Body of pancreas (tissue), 4 donors: ENCODE data around the gene BDKRB1. TPM values are rescaled to one million over a fixed set of nuclear protein-coding genes. Genes with fewer than 3 reads are reported as not detected.

Experiments used
- ATAC-seq: fragments of 150-250 bp; one replicate; pipeline ENCODE4 v1.9.1; 2016
- DNase-seq, 4 donors: peaks; one replicate each; pipeline ENCODE4 v3.0.0-alpha.2; 2019
- H3K27ac ChIP-seq, 4 donors: fragments of 200-600 bp; sonication (generic); 1 replicate in 3 of 4; 2 replicates in 1 of 4; pipeline versions ENCODE4 v1.5.1 to v1.6.1; 2016 to 2019; ENCODE audit warnings: mild to moderate bottlenecking in 1 of 4, mixed read lengths in 1 of 4, moderate library complexity in 1 of 4
- H3K27me3 ChIP-seq, 2 donors: fragments of 200-600 bp; sonication (generic); one replicate each; pipeline ENCODE4 v1.6.0; 2016; ENCODE audit warnings: mild to moderate bottlenecking in 1 of 2
- H3K36me3 ChIP-seq, 2 donors: fragments of 200-600 bp; sonication (generic); replicated peaks in 1 of 2; 2 replicates each; pipeline ENCODE4 v1.5.1; 2016; ENCODE audit warnings: low read depth in 2 of 2; ENCODE audit not compliant: insufficient read depth in 1 of 2
- H3K4me1 ChIP-seq: fragments of 200-600 bp; sonication (generic); one replicate; pipeline ENCODE4 v1.6.0; 2016
- H3K4me3 ChIP-seq, 2 donors: fragments of 200-600 bp; sonication (generic); 1 replicate in 1 of 2; 2 replicates in 1 of 2; pipeline ENCODE4 v1.5.1; 2016 to 2019
- H3K9me3 ChIP-seq, 3 donors: fragments of 200-600 bp; sonication (generic); 1 replicate in 2 of 3; 2 replicates in 1 of 3; pipeline ENCODE4 v1.5.1; 2016
- CTCF ChIP-seq, 7 experiments: fragments of 450-650 bp in 4 of 7; fragments of 200-600 bp in 3 of 7; sonication (generic) in 3 of 7; IDR thresholded peaks; one replicate each; pipeline ENCODE4 v1.5.1; 2016 to 2019; ENCODE audit warnings: antibody characterized with exemption in 7 of 7
- POLR2A ChIP-seq, 3 donors: fragments of 450-650 bp; IDR thresholded peaks; one replicate each; pipeline ENCODE4 v1.6.1; 2016; ENCODE audit warnings: antibody characterized with exemption in 3 of 3, mild to moderate bottlenecking in 2 of 3
- WGBS, 2 donors: methylation state at CpG; one replicate each; pipeline ENCODE4 v1.1.5; 2017; 5-methylcytosine and 5-hydroxymethylcytosine counted together
- intact Hi-C: fragments of 100-400 bp; cut with DNase I; formaldehyde crosslinking; loops from one replicate; pipeline ENCODE4 v1.15.1; 2023
- total RNA-seq, 2 donors: library from RNA; depleted of rRNA; stranded (reverse); fragments of >200 nt; gene quantifications; one replicate each; pipeline ENCODE4 v1.1.0, GENCODE V29; 2016

BDKRB1 gene
- total RNA-seq, 2 donors from 2014 or later = not detected

GRCh38 chr14:96254687-96255086 lies 1.3 kb upstream of the BDKRB1 start:
- intact Hi-C loops = no loop called here
- DNase-seq = no peak
- H3K4me1 ChIP-seq = no peaks in the 10 kb centered on the region
- H3K36me3 ChIP-seq = no peaks in the 10 kb centered on the region
- no peak overlapping the region for H3K4me3 ChIP-seq
- 84 to 88% methylated on average over 11 of the region's 11 CpGs for WGBS, 2 donors
- H3K27me3 ChIP-seq = no peaks in the 10 kb centered on the region
- H3K9me3 ChIP-seq = no peaks in the 10 kb centered on the region
- no peak for ATAC-seq
- TF ChIP-seq POLR2A (IDR thresholded peaks at IDR 0.05) (no peak), CTCF (IDR thresholded peaks at IDR 0.05) (no peak)
- no peak overlapping the region for H3K27ac ChIP-seq

GRCh38 chr14:96256407-96256806 lies 397 bp downstream of the BDKRB1 start:
- Histone ChIP-seq H3K4me1 (peaks cover 12% of the 10 kb centered on the region), H3K36me3 (no peaks in the 10 kb centered on the region), H3K27me3 (no peaks in the 10 kb centered on the region), H3K4me3 (no peak overlapping the region), H3K27ac (no peak overlapping the region), H3K9me3 (no peaks in the 10 kb centered on the region)
- DNase-seq (no peak), ATAC-seq (no peak)
- intact Hi-C loops = no loop called here
- 73 to 94% methylated on average over 4 of the region's 4 CpGs for WGBS, 2 donors
- TF ChIP-seq CTCF (IDR thresholded peaks at IDR 0.05) (no peak), POLR2A (IDR thresholded peaks at IDR 0.05) (no peak)

GRCh38 chr14:96257056-96257455 lies 1.0 kb downstream of the BDKRB1 start:
- ATAC-seq = no peak
- no peak for DNase-seq
- Histone ChIP-seq H3K4me3 (no peak overlapping the region), H3K9me3 (no peaks in the 10 kb centered on the region), H3K4me1 (peaks cover 19% of the 10 kb centered on the region), H3K27ac (no peak overlapping the region), H3K27me3 (no peaks in the 10 kb centered on the region), H3K36me3 (no peaks in the 10 kb centered on the region)
- no peak for TF ChIP-seq CTCF (IDR thresholded peaks at IDR 0.05)
- no peak for TF ChIP-seq POLR2A (IDR thresholded peaks at IDR 0.05)
- WGBS, 2 donors = 76 to 86% methylated on average over 7 to 8 of the region's 8 CpGs
- intact Hi-C loops = no loop called here

- no peak overlapping the region for H3K27ac ChIP-seq
- ATAC-seq (no peak), DNase-seq (no peak)
- H3K27me3 ChIP-seq = no peaks in the 10 kb centered on the region
- H3K9me3 ChIP-seq = no peaks in the 10 kb centered on the region
- H3K4me1 ChIP-seq = peaks cover 22% of the 10 kb centered on the region
- H3K4me3 ChIP-seq = no peak overlapping the region
- H3K36me3 ChIP-seq = no peaks in the 10 kb centered on the region
- intact Hi-C loops = no loop called here
- TF ChIP-seq POLR2A (IDR thresholded peaks at IDR 0.05) (no peak), CTCF (IDR thresholded peaks at IDR 0.05) (no peak)
Measured at GRCh38 chr14:96257900-96258299, 1.9 kb downstream of the BDKRB1 start.

GRCh38 chr14:96260341-96260821 lies 4.4 kb downstream of the BDKRB1 start:
- no peak for TF ChIP-seq POLR2A (IDR thresholded peaks at IDR 0.05)
- TF ChIP-seq CTCF (IDR thresholded peaks at IDR 0.05) = no peak
- intact Hi-C loops = no loop called here
- Histone ChIP-seq H3K4me1 (peaks cover 40% of the 10 kb centered on the region), H3K36me3 (no peaks in the 10 kb centered on the region), H3K4me3 (no peak overlapping the region), H3K9me3 (no peaks in the 10 kb centered on the region), H3K27ac (peak overlapping the region in 2 of 4 donors; percentile 58 to 87), H3K27me3 (no peaks in the 10 kb centered on the region)
- ATAC-seq (no peak), DNase-seq (no peak)
- 26 to 30% methylated on average over 2 of the region's 2 CpGs for WGBS, 2 donors
